Keratinocyte (primary cell): ENCODE results near the gene TMCO1. TPM values are rescaled to one million over a fixed set of nuclear protein-coding genes. Genes with fewer than 3 reads are reported as not detected.

Experiments
- DNase-seq: peaks from one replicate; pipeline ENCODE4 v3.0.0-alpha.2; 2011; ENCODE audit warnings: low read depth, missing footprints, low spot score
- FAIRE-seq: peaks from 2 replicates; lab custom pipeline; 2011; peaks lifted over from hg19 to GRCh38; lab: Jason Lieb, UNC
- H2AFZ ChIP-seq: 2 replicates; pipeline ENCODE4 v1.6.0; 2012; ENCODE audit warnings: low read length, control low read depth, inconsistent platforms; ENCODE audit not compliant: control insufficient read depth
- H3K27ac ChIP-seq: 2 replicates; pipeline ENCODE4 v1.5.1; 2011; ENCODE audit warnings: low read length; ENCODE audit not compliant: control insufficient read depth, insufficient read depth
- H3K27me3 ChIP-seq: 3 replicates; pipeline ENCODE4 v1.6.0; 2011; ENCODE audit warnings: low read length; ENCODE audit not compliant: control insufficient read depth, insufficient read depth; ENCODE audit errors: extremely low read depth
- H3K36me3 ChIP-seq, 2 experiments: 2 replicates in 1 of 2; 3 replicates in 1 of 2; pipeline ENCODE4 v1.5.1; 2011; ENCODE audit warnings: low read length in 2 of 2, mild to moderate bottlenecking in 1 of 2; ENCODE audit not compliant: control insufficient read depth in 2 of 2, insufficient read depth in 2 of 2; ENCODE audit errors: extremely low read depth in 1 of 2
- H3K4me1 ChIP-seq: 3 replicates; pipeline ENCODE4 v1.5.1; 2011; ENCODE audit warnings: low read length; ENCODE audit not compliant: control insufficient read depth, insufficient read depth; ENCODE audit errors: extremely low read depth
- H3K4me2 ChIP-seq: 3 replicates; pipeline ENCODE4 v1.6.0; 2011; ENCODE audit warnings: low read depth, low read length; ENCODE audit not compliant: control insufficient read depth, insufficient read depth; ENCODE audit errors: extremely low read depth
- H3K4me3 ChIP-seq, 3 experiments: fragments of 200-600 bp in 1 of 3; sonication (generic) in 1 of 3; 2 replicates in 2 of 3; 3 replicates in 1 of 3; pipeline ENCODE4 v1.5.1; 2011 to 2016; ENCODE audit warnings: low read length in 3 of 3, mild to moderate bottlenecking in 3 of 3, control low read depth in 2 of 3, inconsistent platforms in 1 of 3, low read depth in 1 of 3, mixed read lengths in 1 of 3, mixed run types in 1 of 3, moderate library complexity in 1 of 3; ENCODE audit not compliant: control insufficient read depth in 2 of 3, insufficient read depth in 2 of 3; ENCODE audit errors: extremely low read depth in 1 of 3
- H3K79me2 ChIP-seq: 2 replicates; pipeline ENCODE4 v1.6.0; 2012; ENCODE audit warnings: low read length; ENCODE audit not compliant: control insufficient read depth, insufficient read depth
- H3K9ac ChIP-seq: 3 replicates; pipeline ENCODE4 v1.6.0; 2011; ENCODE audit warnings: low read length; ENCODE audit not compliant: control insufficient read depth, insufficient read depth; ENCODE audit errors: extremely low read depth
- H3K9me1 ChIP-seq: 3 replicates; pipeline ENCODE4 v1.6.0; 2011; ENCODE audit warnings: low read length; ENCODE audit not compliant: control insufficient read depth, insufficient read depth; ENCODE audit errors: extremely low read depth
- H3K9me3 ChIP-seq: 2 replicates; pipeline ENCODE4 v1.5.1; 2012; ENCODE audit warnings: low read depth, low read length; ENCODE audit not compliant: control insufficient read depth
- H4K20me1 ChIP-seq: 3 replicates; pipeline ENCODE4 v1.6.0; 2011; ENCODE audit warnings: low read length; ENCODE audit not compliant: control insufficient read depth, insufficient read depth; ENCODE audit errors: extremely low read depth
- CTCF ChIP-seq, 3 experiments: IDR thresholded peaks in 1 of 3; conservative IDR thresholded peaks in 1 of 3; optimal IDR thresholded peaks in 1 of 3; 2 replicates in 2 of 3; 3 replicates in 1 of 3; pipeline versions ENCODE3 to v1.5.1; 2011; ENCODE audit warnings: low read length in 3 of 3, mild to moderate bottlenecking in 3 of 3, moderate library complexity in 2 of 3, control low read depth in 1 of 3, inconsistent platforms in 1 of 3; ENCODE audit not compliant: insufficient read depth in 2 of 3; ENCODE audit errors: extremely low read depth in 1 of 3
- EZH2 ChIP-seq: IDR thresholded peaks from one replicate; pipeline ENCODE4 v1.6.1; 2012; ENCODE audit warnings: inconsistent platforms, mild to moderate bottlenecking, low read length, moderate library complexity
- dilution Hi-C: fragments of 300-500 bp; cut with MboI; formaldehyde crosslinking; loops from one replicate; pipeline ENCODE4 v1.7.0; 2020; ENCODE audit warnings: low sequenced_read_pairs; ENCODE audit not compliant: extremely low pct_ligation_motif_present
- polyA plus RNA-seq, 5 experiments: library from polyadenylated mRNA; depleted of rRNA in 3 of 5; stranded (reverse) in 3 of 5; stranded (forward) in 1 of 5; unstranded in 1 of 5; fragments of >200 nt; gene quantifications; 1 replicate in 1 of 5; 2 replicates in 3 of 5; 3 replicates in 1 of 5; pipeline versions ENCODE4 v1.2.1 to v1.2.3, GENCODE V29; 2011 to 2012; ENCODE audit warnings: missing spikeins in 2 of 5, low read depth in 1 of 5, low replicate concordance in 1 of 5

The TMCO1 gene
- polyA plus RNA-seq, 1 donor (not counting 4 experiments of a cell fraction or from before 2014, with no cell fraction given), result 172 TPM

GRCh38 chr1:165764277-165764676 is 4.4 kb downstream of the TMCO1 start:
- Histone ChIP-seq H3K9ac (no peak overlapping the region), H3K4me1 (peaks cover 6% of the 10 kb centered on the region), H3K27ac (no peak overlapping the region), H3K9me1 (no peaks in the 10 kb centered on the region), H3K27me3 (no peaks in the 10 kb centered on the region), H3K4me3 (no peak overlapping the region), H3K9me3 (no peaks in the 10 kb centered on the region), H3K79me2 (peaks cover 43% of the 10 kb centered on the region), H3K4me2 (no peak overlapping the region), H3K36me3 (peaks cover 4 to 21% of the 10 kb centered on the region in 2 experiments), H4K20me1 (no peaks in the 10 kb centered on the region), H2AFZ (no peak overlapping the region)
- dilution Hi-C loops, result no loop called here
- DNase-seq (no peak), FAIRE-seq (no peak)
- TF ChIP-seq EZH2 (no peak), CTCF (optimal IDR thresholded peaks at IDR 0.05 in 1 of 3, IDR thresholded peaks at IDR 0.05 in 1 of 3, conservative IDR thresholded peaks at IDR 0.05 in 1 of 3; ENCODE audit: extremely low read depth in 1 of 3, insufficient read depth in 2 of 3, low read length in 3 of 3) (no peak)

- Histone ChIP-seq H3K27me3 (no peaks in the 10 kb centered on the region), H2AFZ (no peak overlapping the region), H3K4me3 (no peak overlapping the region), H3K36me3 (peaks cover 4 to 21% of the 10 kb centered on the region in 2 experiments), H3K9ac (no peak overlapping the region), H3K27ac (no peak overlapping the region), H3K4me2 (no peak overlapping the region), H3K9me1 (no peaks in the 10 kb centered on the region), H3K79me2 (peaks cover 40% of the 10 kb centered on the region), H4K20me1 (no peaks in the 10 kb centered on the region), H3K9me3 (no peaks in the 10 kb centered on the region), H3K4me1 (peaks cover 6% of the 10 kb centered on the region)
- dilution Hi-C loops, result no loop called here
- no peak for DNase-seq
- no peak for FAIRE-seq
- TF ChIP-seq EZH2 (no peak), CTCF (optimal IDR thresholded peaks at IDR 0.05 in 1 of 3, IDR thresholded peaks at IDR 0.05 in 1 of 3, conservative IDR thresholded peaks at IDR 0.05 in 1 of 3; ENCODE audit: extremely low read depth in 1 of 3, insufficient read depth in 2 of 3, low read length in 3 of 3) (no peak)
Measured at GRCh38 chr1:165763442-165763841, 5.2 kb downstream of the TMCO1 start.
